ENCODE results near the gene CDYL. TPM values are rescaled to one million over a fixed set of nuclear protein-coding genes. Genes with fewer than 3 reads are reported as not detected.

Gene CDYL
- total RNA-seq, 1 donor from 2014 or later = 47.2 TPM

DNA sequence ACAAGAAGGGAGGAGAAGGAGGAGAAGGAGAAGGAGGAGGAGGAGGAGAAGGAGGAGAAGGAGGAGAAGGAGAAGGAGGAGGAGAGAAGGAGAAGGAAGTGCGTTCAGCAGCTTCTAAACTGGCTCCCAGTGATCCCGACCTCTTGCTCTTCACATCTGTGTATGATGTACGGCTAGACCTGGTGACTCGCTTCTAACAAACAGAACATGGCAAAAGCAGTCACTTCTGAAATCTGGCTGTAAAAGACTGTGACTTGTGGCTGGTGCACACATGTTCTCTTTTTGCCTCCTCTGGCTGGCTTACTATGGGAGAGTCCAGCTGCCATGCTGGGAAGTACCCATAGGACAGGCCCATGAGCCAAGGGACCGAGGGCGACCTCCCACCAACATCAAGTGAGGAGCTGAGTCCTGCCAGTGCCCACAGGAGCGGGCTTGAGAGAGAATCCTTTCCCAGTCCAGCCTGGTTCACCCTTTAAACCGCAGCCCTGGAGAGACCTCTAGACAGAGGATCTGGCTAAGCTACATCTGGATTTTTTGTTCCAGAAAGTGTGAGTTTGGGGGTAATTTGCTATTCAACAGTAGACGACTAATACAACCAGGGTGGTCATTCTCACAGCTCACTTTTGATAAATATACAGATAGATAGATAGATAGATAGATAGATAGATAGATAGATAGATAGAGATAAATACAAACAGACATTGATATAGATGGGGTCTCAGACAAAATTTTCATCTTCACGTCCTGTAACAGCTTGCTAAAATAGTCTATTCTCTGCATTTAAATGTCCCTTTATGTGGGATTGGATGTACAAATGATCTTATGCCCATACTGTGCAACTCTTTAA is 185.3 kb downstream of the CDYL start:
- no peak for DNase-seq (ENCODE audit: low read depth, low spot score)

GRCh38 chr6:4962905-4963304 is 186.7 kb downstream of the CDYL start:
- DNase-seq (ENCODE audit: low read depth, low spot score) = no peak

DNA sequence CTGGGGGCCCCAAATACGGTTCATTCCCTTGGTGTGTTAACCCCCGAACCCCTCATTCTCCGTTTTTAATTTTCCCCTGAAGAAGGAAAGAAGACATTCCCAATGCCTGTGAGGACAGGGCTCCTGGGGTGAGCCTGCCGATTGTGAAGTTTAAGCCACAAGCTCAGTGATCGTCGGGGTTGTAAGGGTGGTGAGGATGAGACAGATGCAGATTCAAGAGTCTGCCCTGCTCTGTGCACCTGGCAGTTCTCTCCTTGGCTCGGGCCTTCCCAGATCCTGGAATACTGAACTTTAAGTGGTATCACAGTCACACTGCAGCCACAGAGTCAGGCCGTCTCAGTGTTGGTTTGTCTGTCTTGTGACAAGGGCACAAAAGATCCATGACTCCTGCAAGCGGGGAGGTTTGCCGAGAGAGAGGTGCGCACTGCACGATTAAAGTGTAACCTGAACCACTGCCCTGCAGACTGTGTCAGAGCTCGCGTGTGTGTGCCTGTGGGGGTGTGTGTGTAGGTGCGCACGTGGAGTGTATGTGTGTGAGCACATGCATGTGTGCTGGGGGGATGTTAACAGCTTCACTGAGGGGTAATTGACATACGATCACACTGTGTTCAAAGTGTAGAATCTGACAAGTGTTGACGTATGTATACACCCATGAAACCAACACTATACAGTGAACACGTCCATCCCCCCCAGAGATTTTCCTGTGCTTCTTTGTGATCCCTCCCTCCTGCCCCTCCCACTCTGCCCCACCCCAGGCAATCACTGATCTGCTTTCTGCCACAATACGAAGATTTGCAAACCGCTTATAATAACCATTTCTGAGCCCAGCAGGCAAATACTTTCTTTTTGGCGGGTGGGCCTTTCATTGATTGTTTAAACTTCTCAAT is 188.7 kb downstream of the CDYL start:
- DNase-seq (ENCODE audit: low read depth, low spot score) = no peak

GRCh38 chr6:4965562-4966389 is 189.6 kb downstream of the CDYL start:
- DNase-seq (ENCODE audit: low read depth, low spot score) = no peak

DNA sequence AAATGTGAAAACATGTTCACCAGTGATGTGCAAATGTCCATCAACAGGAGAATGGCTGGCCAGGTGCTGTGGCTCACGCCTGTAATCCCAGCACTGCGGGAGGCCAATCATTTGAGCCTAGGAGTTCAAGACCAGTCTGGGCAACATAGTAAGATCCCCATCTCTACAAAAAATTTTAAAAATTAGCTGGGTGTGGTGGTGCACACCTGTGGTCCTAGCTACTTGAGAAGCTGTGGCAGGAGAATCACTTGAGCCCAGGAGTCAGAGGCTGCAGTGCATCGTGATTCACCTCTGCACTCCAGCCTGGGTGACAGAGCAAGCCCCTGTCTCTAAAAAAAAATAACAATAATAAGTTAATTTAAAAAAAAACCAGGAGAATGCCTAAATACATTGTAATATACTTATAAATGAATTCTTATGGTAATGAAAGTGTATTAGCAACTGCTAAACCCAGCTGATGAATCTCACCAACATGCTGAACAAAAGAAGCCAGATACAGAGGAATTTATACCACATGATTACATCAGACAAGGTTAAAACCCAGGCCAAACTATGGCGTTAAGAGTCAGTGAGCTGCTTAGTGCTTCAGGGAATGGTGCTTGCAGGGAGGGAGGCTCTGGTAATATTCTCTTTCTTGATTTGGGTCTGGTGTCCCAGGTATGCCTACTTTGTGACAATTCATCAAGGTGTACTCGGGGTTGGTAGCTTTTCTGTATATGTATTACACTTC is 191.3 kb downstream of the CDYL start:
- DNase-seq (ENCODE audit: low read depth, low spot score) = no peak

DNA sequence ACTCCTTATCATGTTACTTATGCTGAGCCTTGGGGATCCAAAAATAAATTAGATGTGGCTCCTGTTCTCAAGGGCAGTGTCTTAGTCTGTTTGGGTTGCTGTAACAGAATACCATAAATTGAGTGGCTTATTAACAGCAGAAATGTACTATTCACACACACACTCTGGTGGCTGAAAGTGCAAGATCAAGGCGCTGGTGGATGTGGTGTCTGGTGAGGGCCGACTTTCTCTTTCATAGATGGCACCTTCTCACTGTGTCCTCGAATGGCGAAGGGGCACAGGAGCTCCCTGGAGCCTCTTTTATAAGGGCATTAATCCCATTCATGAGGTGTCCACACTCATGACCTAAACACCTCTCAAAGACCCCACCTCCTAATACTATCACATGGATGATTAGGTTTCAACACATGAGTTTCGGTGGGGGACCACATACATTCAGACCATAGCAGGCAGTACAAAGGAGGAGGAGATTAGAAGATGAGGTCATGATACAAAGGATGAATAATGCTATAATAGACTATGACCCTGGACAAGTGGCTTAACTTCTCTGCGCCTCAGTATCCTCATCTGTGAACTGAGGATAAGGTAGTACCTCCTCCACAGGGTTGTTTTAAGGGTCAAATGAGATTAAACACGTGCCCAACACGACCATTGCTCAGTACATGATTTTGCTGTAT is 193.5 kb downstream of the CDYL start:
- DNase-seq (ENCODE audit: low read depth, low spot score) = no peak

DNA sequence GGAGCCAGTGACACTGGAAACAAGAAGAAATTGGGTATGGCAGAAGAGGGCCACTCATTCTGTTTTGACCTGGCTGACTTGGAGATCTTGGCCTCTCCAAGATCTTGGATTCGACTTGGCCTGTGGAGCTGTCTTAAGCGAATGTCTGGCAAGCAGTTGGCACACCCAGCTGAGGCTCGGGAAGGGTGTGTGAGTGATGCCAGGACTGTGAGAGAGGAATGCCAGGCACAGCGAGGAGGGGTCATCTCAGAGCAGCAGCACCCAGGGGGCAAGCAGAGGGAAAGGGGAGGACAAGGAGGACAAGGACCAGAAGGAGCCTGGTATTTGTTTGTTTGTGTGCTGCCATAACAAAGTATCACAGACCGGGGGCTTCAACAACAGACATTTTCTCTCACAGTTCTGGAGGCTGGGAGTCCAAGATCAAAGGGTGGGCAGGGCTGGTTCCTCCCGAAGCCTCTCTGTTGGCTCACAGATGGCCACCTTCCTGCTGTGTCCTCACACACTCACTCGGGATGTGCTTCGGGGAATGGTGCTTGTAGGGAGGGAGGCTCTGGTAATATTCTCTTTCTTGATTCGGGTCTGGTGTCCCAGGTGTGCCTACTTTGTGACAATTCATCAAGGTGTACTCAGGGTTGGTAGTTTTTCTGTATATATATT is 194.7 kb downstream of the CDYL start:
- DNase-seq (ENCODE audit: low read depth, low spot score) = no peak

- DNase-seq (ENCODE audit: low read depth, low spot score) = no peak
Observed at GRCh38 chr6:4971851-4972250, 195.6 kb downstream of the CDYL start.

GRCh38 chr6:4972438-4972837 is 196.2 kb downstream of the CDYL start:
- DNase-seq (ENCODE audit: low read depth, low spot score) = no peak

- no peak for DNase-seq (ENCODE audit: low read depth, low spot score)
Observed at GRCh38 chr6:4973415-4973814, 197.2 kb downstream of the CDYL start.

DNA sequence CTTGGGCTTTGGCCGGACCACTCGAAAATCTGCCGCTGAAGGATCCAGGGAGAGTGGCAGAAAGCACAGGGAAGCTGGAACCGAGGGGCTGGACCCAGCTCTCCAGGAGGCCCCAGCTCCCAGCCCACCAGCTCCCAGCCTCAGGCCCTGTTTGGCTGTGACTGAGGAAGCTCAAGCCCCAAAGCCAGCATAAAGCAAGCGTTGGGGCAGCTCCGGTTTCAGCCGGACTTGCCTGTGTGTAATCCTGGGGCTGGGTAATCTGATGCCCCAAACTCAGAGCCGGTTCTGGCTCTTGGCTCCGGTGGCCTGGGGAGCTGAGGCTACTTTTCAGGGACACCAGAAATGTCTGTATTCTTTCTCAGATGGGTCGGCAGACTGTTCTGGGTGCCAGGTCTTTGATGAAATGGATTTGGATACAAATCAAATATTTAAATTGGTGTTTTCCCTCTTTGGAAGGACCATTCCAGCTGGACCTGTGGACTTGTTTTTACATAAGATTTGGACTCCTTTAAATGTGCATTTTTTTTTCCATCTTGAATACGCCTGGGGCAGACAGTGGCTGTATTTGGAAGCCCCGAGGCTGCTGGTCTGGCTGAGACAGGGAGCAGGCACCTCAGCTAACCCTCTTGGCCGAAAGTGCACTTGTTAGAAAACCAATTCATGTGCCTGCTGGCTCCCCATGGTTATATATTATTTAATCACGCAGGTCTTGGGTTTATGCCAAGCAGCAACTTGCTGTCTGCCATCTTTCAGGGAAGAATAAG is 198.0 kb downstream of the CDYL start:
- no peak for DNase-seq (ENCODE audit: low read depth, low spot score)

GRCh38 chr6:4974962-4975361 is 198.8 kb downstream of the CDYL start:
- no peak for DNase-seq (ENCODE audit: low read depth, low spot score)

DNA sequence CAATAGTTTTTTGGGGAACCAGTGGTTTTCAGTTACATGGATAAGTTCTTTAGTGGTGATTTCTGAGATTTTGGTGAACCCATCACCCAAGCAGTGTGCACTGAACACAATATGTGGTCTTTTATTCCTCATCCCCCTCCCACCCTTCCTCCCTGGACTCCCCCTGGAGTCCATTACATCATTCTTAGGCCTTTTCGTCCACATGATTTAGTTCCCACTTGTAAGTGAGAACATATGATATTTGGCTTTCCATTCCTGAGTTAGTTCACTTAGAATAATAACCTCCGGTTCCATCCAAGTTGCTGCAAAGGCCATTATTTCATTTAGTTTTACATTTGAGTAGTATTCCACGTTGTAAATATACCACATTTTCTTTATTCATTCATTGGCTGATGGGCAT is 199.3 kb downstream of the CDYL start:
- DNase-seq (ENCODE audit: low read depth, low spot score) = no peak

DNA sequence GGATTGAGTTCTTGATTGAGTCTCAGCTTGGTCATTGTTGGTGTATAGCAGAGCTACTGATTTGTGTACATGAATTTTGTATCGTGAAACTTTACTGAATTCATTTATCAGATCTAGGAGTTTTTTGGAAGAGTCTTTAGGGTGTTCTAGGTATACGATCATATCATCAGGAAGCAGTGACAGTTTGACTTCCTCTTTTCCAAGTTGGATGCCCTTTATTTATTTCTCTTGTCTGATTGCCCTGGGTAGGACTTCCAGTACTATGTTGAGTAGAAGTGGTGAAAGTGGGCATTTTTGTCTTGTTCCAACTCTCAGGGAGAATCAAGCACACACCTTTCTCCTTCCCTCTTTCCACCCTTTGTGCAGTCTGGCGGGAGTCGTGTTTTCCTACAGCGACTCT is 201.3 kb downstream of the CDYL start:
- DNase-seq (ENCODE audit: low read depth, low spot score) = no peak

DNA sequence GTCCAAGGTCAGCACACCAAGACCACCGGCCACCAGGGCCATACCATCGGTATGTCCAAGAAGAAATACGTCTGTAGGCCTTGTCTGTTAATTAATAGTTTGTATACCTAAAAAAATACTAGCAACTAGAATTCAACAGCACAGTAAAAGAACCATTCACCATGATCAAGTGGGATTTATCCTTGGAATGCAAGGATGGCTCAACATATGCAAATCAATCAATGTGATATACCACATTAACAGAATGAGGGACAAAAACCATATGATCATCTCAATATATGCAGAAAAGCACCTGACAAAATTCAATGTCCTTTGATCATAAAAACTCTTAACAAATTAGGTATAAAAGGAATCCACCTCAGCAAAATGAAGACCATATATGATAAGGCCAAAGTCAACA is 203.2 kb downstream of the CDYL start:
- no peak for DNase-seq (ENCODE audit: low read depth, low spot score)

DNA sequence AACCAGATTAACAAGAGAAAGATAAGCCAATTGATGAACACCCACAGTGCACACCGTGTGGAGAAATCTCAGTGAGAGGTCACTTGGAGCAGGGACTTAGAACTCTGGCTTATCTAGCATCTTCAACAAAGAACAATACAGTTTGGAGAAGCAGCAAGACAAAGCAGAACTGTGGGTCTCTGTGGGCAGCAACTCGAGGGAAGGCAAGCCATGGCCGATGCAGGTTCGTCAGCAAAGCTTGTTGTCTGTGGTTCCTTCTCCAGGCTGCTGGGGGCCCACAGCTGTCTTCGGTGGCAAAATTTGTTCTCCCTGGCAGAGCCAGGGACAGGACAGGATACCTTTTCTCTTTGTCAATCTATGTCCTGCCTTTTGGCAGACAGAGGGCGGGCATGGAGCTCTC is 205.6 kb downstream of the CDYL start:
- no peak for DNase-seq (ENCODE audit: low read depth, low spot score)

- no peak for DNase-seq (ENCODE audit: low read depth, low spot score)
Observed at GRCh38 chr6:4983322-4983721, 207.1 kb downstream of the CDYL start.

DNA sequence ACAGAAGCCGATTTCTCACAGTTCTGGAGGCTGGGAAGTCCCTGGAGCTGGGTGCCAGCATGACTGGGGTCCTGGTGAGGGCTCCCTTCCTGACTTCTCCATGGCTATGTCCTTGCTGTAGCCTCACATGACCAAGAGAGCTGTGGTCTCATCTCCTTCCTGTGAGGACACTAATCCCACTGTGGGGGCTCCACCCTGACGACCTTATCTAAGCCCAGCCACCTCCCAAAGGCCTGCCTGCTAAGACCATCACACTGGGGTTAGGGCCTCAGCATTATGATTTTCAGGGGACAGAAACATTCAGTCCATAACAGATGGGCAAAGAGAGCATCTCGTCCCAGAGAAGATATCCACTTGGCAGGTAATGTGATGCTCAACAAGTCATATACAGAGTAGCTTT is 210.8 kb downstream of the CDYL start:
- no peak for DNase-seq (ENCODE audit: low read depth, low spot score)

DNA sequence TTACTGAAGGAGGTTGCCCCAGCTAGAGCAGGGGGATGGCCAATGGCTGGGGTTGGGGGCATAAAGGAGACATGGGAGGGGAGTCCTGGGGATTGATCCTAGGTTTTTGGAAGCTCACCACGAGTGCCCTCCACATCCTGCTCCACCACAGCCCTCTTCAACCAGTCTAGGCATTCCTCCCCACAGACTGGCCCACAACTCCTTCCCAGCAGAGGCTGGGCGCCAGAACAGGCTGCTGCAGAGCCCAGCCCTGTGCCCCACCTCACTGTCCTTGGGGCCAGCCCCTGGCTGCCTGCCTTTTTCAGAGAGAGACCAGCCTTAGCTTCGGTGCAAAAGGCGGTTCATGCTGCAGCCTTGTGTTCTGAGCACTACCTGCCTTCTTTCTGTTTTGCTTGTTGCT is 211.2 kb downstream of the CDYL start:
- DNase-seq (ENCODE audit: low read depth, low spot score) = no peak

Measured in pulmonary artery endothelial cell (primary cell).